GM18858 (cell line): Measurements from ENCODE around the gene TRAF3IP1.

ENCODE experiments used
- ATAC-seq: cut with Tn5 transposase; IDR thresholded peaks from one replicate; pipeline ENCODE4 v1.9.1; 2021; ENCODE audit not compliant: unreplicated experiment

TRAF3IP1 gene

GRCh38 chr2:238378230-238379095, 58.1 kb downstream of the TRAF3IP1 start:
- no peak for ATAC-seq

DNA sequence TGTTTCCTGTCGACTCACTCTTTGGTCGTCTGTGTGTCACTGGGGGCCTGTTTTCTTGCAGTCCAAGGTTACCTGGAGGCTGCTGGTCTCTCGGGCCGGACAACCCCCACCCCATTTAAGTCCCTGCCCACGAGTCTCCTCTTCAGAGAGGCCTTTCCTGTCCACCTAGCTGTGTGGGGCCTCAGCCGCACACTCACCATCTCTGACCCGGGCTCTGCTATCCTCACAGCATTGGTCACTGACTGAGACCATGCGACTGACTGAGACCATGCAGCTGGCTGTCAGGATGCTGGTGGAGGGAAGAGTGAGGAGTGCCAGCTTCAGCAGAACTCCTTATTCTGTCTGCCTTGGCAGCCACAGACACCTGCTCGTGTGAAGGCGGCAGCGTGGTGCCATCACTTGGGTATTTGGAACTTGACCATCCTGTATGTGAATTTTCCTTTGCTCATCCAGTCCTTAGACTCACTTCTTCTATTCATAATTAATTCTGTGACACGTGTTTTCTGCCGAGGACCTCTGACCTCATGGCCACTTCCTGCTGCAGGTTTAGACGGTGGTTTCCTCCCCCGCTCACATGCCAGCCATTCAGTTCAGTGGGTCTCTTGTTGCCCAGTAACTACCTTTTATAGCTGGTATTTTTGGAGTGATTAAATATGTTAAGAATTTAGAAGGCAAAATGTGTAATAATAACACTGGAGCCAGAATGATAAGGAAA, 58.9 kb downstream of the TRAF3IP1 start:
- no peak for ATAC-seq

GRCh38 chr2:238380336-238380735, 60.0 kb downstream of the TRAF3IP1 start:
- no peak for ATAC-seq

DNA sequence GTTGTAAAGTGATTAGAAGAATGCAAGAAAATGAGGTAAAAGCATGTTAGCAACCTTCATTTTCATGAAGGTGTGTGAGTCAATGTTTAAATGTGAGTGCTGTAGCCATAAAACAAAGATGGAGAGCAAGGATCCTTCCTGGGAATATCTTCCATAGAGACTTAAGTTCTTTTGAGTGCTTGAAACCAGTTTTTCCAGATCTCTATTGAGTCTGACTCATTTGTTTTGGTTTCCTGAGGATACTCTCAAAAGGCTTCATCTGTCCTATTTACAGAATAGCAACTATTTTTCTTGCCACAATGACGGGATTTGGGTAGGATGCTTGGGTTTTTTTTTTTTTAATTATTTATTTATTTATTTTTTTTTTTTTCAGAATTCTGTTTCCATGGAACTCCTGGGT, 60.5 kb downstream of the TRAF3IP1 start:
- ATAC-seq = no peak

DNA sequence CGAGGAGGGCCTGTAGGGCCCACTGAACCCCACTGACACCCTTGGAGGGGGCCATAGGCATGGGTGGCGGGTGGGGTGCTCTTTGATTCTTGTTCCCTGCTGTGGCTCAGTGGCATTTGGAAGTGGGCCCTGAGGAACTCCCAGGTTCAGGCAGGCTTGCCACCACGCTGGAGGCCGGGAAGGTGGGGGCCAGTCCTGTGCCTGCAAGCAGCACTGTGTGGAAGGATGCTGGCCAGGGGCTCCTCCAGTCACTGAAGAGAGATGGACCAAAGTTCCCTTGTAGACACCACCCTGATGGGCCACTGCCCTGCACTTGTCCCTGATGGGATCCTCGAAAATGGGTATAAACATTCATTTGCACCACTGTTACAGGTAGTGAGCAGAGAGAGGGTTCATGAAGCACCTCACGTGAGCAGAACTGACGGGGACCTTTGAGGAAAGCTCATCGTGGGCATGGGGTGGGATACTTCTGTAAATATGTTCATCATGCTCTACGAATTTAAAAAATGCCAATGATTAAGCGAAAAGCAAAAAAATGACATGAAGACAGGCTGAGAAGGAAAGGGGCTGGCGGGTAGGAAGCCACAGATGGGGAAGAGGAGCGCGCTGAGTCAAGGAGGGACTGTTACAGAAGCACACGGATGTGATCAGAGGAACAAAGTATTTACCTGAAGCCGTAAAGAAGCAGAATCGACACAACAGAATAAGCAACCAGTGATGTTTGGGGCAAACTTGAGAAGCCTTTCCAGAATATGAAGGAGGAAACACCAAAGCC, 61.2 kb downstream of the TRAF3IP1 start:
- ATAC-seq = no peak

DNA sequence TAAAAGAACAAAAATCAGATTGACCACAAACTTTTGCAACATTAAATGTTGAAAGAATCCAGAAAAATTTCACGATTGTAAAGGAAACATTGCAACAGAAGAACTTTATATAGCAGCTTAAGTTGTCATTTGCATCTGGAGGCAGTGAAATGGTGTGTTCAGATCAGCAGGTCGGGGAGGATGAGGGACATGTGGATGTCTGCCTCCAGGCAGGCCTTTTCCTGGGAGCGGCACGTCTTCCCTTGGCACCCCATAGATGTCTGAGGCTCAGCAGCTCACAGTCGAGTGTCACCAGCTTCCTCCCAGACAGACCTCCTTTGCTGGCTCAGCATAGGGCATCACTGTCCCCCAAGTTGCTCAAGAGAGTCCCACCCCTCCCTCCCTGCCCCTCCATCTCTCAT, 62.1 kb downstream of the TRAF3IP1 start:
- ATAC-seq = no peak

- ATAC-seq = no peak
Measured at GRCh38 chr2:238383135-238383534, 62.8 kb downstream of the TRAF3IP1 start.

- no peak for ATAC-seq
Measured at GRCh38 chr2:238383743-238384380, 63.5 kb downstream of the TRAF3IP1 start.

DNA sequence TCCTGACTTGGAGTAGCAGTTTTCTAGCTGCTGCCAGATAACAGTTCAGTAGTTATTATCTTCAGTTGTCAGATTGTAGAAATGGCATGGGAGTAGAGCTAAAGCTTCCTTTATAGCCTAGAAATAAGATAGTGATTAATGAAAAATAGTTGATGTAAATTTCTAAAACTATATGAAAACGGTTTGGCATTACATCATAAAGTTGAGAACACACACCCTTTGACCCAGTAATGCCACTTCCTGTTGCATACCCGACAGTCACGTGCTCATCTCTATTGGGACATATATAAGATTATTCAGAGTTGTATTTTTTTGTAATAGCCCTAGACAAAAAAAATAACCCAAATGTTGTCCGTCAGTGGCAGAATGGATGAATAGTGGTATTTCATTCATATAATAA, 67.0 kb downstream of the TRAF3IP1 start:
- ATAC-seq = no peak

GRCh38 chr2:238388794-238389193, 68.5 kb downstream of the TRAF3IP1 start:
- no peak for ATAC-seq

DNA sequence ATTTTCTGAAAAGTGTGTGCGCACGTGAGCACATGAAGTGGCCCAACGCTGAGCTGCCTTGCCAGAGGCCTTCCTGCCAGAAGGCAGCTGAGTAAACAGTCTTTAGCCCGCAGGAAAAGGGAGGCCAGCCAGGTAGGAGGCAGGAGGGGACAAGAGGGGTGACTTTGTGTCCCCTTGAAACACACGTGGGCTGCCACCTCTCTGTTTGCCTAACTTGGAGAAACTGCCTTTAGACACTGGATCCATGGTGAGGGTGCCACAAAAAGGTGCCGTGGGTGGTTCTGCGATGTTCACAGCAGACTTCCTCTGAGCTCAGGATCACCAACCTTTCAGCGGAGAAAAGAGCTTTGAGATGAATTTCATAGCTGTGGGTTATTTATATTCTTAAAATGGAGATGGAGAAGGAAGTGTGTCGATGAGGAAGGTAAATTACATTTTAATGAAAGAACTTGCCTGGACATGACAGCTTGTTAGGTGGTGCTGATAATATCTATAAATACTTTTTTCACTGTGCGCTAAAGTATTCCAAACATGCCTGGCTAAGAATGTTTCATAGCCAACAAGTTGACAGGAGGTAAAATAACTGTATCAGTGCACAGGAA, 69.8 kb downstream of the TRAF3IP1 start:
- ATAC-seq = no peak

DNA sequence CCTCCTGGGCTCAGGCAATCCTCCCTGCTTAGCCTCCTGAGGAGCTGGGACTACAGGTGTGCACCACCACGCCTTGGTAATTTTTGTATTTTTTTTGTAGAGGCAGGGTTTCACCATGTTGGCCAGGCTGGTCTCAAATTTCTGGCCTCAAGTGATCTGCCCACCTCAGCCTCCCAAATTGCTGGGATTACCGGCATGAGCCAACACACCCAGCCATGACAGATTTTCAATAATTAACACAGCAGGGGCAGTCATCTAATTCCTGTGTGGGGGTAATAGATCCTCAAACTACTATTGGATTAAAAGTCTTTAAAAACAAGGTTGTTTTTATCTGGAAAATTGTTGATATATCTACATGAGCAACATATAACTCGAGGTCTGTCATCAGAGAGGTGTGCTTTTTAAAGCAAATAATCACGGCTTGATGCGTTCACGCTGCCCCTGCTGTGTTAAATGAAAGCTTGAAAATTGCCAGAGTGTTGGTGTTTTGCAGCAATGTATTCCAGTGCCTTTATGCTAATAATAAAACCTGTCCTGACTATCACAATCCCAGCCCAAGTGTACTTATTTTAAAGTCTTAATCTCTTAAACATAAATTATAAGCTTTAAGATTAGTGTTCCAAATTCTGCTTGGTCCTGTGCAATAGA, 70.8 kb downstream of the TRAF3IP1 start:
- no peak for ATAC-seq

DNA sequence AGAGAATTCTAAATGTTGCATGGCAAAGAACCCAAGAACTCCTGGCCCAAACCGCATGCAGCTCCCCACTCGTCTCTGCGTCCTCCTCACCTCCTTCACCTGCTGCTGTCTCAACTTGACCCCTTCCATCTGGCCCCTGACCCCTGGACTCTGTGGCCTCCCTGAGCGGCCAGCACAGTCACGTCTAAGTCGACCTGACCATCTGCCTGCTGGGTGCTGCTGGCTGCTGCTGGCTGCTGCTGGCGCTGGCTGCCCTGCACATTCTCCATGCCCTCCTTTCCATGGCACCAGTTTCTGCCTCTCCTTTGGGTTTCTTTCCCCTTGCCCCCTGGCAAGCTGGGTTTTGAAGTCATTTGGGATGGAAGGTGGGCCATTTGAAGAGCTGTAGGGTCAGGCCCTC, 76.3 kb downstream of the TRAF3IP1 start:
- no peak for ATAC-seq

DNA sequence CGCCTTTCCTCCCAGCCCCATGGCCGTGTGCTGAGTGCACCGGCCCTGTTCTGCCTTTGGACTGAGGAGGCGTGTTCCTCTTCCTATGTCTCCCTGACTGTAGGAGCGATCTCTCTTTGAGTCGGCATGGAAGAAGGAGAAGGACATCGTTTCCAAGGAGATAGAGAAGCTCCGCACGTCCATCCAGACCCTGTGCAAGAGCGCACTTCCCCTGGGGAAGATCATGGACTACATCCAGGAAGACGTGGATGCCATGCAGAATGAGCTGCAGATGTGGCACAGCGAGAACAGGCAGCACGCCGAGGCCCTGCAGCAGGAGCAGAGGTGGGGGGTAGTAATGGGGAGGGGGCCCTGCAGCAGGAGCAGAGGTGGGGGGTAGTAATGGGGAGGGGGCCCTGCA, 77.0 kb downstream of the TRAF3IP1 start:
- ATAC-seq = no peak

DNA sequence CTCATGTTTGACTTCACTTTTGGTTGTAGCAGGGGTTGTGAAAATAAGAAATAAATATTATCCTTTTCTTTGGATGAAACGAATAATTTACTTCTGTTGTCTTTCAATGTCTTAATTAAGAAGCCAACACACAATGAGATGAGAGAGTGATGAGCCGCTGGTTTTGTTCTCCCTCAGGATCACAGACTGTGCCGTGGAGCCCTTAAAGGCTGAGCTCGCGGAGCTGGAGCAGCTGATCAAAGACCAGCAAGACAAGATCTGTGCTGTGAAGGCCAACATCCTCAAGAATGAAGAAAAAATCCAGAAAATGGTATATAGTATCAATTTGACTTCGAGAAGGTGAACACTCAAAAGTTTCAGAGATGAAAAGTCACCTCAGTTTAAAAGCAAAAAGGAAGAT, 78.3 kb downstream of the TRAF3IP1 start:
- ATAC-seq = no peak

GRCh38 chr2:238399094-238399493, 78.8 kb downstream of the TRAF3IP1 start:
- no peak for ATAC-seq

DNA sequence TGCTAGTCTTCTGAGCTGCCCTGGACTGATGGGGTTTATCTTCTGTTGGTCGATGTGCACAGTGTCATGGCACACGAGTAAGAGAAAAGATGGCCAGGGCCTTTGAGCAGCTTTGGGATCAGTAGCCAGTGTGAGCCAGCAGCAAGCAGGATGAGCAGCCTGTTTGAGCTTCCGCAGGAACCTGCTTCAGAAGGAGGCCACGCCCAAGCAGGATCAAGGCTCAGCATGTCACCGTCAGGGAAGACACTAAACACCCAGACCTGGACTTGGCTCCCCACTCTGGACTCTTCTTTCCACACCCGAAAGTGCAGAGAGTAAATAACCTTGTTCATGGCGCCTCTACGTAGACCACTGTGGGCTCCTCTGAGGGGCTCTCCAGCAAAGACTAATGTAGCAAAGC, 81.2 kb downstream of the TRAF3IP1 start:
- no peak for ATAC-seq

DNA sequence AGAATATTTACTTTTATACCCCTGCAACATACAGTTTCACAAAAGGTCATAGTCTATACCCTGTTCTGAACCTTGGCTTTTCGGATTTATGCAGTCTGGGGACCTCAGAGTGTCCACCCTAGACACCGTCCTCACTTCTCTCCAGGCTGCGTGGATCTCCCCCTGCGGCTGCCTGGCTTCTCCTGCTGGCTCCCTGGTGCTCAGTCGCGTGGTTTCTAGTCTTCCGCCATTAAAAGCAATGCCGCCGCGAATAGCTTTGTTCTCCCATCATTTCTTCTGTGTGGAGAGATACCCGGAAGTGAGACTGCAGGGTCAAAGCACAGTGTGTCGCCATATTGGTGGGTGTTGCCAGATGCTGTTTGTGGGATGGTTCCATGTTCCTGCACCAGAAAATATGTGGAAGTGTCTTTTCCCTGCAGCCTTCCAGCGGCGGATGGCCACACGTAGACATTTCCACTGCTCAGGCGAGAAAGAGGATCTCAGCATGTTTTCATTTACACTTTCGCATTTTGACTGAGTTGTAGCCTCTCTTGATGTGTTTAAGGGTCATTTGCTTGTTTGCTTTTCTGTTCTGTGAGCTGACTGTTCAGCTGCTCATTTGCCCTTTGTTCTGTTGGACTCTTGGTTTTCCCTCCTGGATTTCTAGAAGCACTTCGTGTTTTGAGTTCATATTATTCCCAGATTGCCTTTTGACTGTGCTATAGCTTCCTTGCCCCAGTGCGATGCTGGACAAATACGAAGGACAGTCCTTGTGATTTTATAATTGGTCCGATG, 83.5 kb downstream of the TRAF3IP1 start:
- ATAC-seq = no peak

DNA sequence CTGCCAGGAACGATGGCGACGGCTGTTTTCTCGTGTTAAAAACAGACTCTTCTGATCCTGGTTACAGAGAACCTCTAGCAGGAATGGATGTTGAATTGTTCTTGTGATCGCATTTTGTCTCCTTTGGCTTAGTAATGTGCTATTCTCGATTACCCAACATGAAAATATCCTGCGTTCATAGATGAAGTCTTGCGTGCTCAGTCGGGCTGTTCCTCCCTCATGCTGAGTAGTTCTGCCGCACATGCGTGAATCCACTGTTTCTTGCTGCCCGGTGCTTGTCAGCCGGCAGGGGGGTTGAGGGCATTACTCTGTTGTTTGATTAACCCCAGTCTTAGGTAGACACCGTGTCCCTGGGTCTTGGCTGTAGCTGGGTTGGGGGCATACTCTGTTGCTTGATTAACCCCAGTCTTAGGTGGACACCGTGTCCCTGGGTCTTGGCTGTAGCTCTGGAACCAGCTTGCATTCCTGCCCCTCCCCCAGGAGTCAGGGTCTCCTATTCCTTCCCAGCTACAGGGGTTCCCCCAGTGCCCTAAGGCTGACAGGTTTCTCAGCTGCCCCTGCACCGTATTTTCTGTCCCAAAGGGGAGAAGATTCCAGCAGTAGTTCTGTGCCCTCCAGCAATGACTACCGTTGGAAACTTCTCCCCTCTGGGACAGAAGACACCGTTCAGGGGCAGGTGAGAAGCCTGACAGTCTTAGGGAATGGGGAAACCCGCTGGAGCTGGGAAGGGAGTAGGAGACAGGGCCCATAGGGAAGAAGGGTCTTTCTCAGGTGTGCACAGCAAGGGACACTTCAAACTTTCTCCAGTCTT, 84.3 kb downstream of the TRAF3IP1 start:
- no peak for ATAC-seq
